GM21390 (cell line): ENCODE measurements around the gene TEFM.
A peak's percentile ranks its signal among the peaks of the same experiment; 100 is the strongest.
"Not testable (repeated sequence)": the region's sequence is repeated elsewhere in the genome, so short reads cannot be mapped to it uniquely, and the experiment has no call there.

ENCODE experiments used
- ATAC-seq: cut with Tn5 transposase; IDR thresholded peaks from one replicate; pipeline ENCODE4 v1.9.1; 2021; ENCODE audit not compliant: unreplicated experiment

TEFM gene

DNA sequence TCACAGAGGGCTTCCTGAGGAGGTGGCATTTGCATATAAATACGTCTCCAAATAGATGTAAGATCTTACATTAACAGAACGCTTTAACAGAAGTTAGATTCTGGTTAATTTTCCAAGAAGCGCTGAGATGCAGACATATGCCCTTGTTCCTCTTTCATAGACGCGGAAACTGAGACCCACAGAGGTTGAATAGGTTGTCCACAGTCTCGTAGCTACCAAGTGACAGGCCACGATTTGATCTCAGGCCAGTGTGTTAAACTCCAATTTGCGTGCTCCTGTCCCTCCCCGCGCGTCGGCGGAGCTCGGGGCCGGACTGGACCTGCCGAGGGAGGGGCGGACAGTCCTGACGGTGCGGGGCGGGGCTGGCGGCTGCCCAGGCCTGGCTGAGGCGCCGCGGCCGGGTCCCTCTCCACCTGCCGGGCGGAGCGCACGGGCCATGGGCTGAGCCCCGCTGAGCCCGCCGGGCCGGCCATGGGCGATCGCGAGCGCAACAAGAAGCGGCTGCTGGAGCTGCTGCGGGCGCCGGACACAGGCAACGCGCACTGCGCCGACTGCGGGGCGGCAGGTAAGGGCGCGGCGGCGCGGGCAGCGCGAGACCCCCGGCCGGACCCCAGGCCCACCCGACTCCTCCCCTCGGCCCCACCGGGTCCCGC lies 15.6 kb upstream of the TEFM start, which contains the start of gene ADAP2:
Gene ADAP2, plus strand, starts transcription at position 402 of the 653 bp plus-strand sequence. Its CDS starts 70 bp downstream, at position 472.
- ATAC-seq, result no peak

DNA sequence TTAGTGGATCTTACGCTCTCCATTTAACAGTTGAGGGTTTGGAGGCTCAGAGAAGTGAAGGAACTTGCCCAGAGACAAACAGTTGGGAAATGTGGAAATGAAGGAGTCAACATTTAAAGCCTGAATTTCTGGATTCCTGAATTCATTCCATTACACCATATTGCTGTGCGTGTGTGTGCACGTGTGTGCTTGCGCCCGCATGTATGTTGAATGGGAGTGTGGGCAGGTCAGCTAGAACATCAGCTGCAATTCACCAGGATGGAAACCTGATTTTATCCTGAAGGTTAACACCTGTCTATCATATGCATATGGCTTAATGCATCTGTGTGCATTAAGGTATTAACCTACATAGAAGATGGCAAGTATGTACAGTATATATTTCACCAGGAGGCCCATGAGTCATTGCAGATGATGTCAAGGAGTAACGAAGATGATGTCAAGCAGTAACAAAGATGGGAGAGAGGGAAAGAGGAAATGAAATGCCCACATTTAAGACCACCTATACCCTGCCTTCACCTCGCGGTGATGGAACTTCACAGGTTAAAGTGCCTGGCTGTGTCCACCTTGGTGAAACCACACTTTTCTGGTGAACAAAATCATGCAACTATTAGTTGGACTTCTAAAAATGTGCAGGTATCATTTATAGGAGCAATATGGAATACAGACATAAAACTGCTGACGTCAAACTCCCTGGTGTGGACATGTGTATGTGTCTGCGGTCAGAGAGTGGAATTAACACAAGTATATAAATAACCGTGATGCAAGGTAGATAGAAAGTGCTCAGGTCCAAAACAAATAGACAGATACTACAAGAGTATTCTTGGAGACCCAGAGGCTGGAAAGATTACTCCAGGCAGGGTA lies 14.9 kb upstream of the TEFM start:
- no peak for ATAC-seq

DNA sequence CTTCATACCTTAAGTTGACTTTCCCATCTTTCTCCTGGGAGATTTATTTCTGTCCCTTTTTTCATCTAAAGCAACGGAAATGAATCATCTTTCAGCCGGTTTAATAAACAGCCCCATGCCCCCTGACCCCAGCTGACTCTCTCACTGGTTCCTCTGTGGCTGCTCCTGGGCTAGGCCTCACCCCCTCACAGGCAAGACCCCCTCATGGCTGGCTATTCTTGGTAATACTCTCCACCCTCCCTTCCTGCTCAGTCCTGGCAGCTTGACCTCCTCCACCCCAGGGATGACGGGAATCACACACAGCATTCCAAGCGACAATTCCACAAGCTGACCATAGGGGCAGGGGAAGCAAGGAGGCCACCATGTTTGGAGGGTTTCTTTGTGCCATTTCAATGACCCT lies 14.2 kb upstream of the TEFM start:
- no peak for ATAC-seq

DNA sequence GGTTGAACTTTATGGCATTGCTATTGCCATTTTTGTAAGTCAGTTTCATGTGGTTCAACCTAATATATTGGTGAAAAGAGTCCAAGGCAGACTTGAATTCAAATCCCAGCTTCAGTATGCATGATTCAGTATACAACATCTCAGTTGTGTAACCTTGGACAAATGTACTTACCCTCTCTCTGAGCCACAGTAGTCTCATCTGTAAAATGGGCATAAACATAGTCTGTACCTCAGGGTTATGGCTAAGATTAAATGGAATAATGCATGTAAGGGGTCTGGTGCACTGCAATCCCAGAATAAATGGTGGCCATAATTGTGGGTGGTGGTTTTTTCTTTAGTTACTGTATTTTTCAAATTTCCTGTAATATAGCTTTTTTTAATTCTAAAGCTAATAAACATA lies 11.0 kb upstream of the TEFM start:
- ATAC-seq, result no peak

DNA sequence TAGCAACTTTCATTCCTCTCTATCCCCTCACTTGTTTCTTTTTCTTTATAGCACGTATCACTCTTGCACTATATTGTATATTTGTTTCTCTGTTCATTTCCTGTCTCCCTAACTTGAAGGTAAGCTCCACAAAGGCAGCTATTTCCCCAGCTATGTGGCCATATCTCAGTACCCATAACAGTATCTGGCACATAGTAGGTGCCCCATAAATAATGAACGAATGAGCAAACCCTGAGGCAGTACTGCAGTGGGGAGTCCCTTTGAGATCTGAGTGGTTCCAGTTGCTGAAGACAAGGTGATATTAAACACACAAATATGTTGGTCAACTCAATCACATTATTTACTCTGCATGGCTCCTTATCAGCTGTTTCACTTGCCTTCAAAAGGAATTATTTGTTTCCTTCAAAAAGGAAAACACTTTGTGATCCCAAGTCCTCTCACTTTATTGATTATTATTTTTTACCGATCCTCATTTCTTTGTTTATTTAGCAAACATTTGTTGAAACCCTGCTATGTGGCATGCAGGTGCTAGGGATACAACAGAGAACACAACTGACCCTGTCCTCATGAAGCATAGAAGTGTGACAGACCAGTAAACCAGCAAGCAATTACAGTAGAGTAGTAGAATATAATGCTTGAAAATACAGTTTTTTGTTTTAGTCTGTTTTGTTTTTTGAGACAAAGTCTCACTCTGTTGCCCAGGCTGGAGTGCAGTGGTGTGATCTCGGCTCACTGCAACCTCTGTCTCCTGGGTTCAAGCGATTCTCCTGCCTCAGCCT lies 10.0 kb upstream of the TEFM start:
- no peak for ATAC-seq

DNA sequence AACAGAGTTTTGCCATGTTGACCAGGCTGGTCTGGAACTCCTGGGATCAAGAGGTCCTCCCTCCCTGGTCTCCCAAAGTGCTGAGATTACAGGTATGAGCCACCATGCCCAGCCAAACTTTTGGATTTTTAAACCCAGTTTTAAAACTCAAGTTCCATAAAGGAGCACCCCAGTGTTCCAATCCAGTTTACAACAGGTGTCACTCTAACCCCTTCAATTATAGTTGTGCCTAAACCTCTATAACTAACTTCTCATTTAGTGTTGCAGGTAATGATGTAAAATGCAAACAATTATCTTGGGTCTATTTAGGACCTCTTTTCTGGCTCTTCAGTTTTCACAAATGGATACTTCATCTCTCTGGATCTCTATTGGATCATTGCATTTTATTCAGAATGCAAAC lies 7.9 kb upstream of the TEFM start:
- no peak for ATAC-seq

DNA sequence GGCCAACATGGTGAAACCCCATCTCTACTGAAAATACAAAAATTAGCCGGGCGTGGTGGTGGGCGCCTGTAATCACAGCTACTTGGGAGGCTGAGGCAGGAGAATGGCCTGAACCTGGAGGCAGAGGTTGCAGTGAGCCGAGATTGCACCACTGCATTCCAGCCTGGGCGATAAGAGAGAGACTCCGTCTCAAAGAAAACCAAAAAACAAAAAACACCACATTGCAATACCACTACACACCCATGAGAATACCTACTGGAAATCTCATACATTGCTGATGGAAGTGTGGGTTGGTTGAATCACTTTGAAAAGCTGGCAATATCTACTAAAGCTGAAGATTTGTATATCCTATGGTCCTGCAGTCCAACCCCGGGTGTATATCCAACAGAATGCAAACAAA lies 4.1 kb upstream of the TEFM start:
- not testable (repeated sequence) for ATAC-seq

DNA sequence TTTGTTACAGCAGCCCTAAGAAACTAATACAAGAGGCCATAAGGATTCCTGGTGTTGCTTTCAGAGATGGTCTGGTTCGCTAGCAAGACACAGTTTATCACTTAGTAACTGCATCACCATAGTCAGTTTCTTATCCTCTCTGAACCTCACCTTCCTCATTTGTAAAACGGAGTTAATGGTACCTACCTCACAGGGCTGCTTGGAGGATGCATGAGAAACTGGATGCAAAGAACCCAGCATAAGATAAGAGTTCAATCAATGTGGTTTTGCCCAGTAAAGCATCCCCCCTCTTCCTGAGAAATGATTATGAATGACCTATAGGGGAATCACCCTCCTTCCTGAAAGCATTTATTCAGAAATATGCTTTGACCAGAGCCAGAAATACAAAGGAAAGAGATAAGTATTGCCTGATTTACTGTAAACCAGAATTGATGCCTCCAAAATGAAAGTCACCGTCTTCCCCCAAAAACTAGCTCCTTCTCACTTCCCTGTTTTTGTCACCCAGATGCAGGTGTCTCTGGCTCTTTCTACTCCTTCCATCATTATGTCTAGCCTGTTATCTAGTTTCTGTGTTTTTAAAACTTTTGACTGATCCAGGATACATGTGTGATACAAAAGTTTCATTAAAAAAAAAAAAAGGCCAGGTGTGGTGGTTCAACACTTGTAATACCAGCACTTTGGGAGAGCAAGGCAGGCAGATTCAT lies 2.8 kb upstream of the TEFM start:
- no peak for ATAC-seq

DNA sequence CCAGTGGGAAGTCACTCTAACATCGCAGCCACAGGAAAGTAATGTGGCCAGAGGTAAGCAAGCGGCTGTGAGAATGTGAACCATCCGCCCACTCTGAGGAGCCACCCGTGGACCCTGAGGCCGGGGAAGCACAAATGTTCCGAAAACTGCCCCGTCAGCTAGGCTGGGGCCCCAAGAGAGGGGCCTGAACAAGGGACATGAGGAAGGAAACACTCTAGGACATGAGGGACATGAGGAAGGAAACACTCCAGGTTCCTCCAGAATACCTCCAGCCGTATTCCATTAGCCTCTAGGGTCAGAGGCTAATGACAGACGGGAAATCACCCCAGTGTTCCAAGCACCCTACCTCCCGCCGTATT lies 317 bp downstream of the TEFM start:
- peak; percentile 20 for ATAC-seq

DNA sequence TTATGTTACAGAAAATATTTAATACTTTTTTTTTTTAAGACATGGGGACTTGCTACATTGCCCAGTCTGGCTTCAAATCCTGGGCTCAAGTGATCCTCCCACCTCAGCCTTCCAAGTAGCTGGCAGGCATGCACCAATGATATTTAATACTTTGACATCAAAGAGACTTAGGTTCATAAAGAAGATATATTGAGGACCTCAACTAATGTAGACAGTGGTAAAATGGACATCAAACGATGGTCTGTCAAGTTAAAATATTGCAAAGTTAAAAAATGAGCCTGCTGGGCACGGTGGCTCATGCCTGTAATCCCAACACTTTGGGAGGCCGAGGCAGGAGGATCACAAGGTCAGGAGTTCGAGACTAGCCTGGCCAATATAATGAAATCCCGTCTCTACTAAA lies 8.7 kb downstream of the TEFM start:
- no peak for ATAC-seq

DNA sequence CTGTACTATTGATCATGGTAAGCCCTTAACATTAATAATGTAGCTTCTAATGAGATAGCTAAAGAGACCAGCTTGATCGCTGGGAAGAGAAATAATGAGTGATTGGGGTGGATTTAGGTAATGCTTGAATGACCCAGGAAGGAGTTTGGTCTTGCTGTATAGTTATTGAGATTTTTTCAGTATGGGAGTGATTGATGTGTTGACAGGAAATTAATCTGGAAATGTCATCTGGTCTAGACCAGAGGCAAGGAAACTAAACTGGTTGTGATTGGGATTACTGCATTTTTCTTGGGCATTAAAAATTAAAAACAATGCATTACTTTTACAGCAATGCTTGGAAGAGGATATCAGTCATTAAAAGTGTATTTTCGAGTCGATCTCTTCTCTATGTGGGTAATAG lies 11.8 kb downstream of the TEFM start:
- ATAC-seq, result no peak

DNA sequence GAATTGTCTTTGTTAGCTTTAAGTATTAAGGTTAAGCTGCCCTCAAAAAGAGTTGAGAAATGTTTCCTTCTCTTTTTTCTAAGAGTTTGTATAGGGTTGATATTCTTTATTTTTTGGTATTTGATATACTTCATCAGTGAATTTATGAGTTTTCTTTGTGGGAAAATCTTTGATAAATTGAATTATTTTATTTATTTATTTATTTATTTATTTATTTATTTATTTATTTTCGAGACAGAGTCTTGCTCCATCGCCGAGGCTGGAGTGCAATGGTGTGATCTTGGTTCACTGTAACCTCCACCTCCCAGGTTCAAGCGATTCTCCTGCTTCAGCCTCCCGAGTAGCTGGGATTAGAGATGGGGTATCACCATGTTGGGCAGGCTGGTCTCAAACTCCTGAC lies 19.9 kb downstream of the TEFM start:
- ATAC-seq, result no peak

DNA sequence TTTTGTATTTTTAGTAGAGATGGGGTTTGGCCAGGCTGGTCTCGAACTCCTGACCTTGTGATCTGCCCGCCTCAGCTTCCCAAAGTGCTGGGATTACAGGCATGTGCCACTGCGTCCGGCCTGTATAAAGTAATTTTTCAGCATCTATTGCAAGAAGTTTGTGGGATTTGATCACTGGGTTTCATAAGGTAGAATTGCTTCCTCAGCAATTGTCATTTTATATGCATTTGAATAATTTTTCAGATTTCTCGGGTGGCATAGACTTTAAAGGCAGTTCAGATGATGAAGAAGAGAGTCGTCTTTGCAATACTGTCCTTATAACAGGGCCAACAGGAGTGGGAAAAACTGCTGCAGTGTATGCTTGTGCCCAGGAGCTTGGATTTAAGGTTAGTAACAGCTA lies 37.0 kb downstream of the TEFM start:
- no peak for ATAC-seq

DNA sequence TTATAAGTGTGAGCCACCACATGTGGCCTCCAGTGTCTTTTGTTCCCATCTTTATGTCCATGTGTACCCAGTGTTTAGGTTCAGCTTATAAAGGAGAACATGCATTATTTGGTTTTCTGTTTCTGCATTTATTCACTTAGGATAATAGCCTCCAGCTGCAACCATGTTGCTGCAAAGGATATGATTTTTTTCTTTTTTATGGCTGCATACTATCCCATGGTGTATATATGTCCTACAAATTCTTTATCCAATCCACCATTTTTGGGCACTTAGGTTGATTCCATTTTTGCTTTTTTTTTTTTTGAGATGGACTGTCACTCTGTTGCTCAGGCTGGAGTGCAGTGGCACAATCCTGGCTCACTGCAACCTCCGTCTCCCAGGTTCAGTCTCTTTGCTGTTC lies 41.4 kb downstream of the TEFM start:
- no peak for ATAC-seq

DNA sequence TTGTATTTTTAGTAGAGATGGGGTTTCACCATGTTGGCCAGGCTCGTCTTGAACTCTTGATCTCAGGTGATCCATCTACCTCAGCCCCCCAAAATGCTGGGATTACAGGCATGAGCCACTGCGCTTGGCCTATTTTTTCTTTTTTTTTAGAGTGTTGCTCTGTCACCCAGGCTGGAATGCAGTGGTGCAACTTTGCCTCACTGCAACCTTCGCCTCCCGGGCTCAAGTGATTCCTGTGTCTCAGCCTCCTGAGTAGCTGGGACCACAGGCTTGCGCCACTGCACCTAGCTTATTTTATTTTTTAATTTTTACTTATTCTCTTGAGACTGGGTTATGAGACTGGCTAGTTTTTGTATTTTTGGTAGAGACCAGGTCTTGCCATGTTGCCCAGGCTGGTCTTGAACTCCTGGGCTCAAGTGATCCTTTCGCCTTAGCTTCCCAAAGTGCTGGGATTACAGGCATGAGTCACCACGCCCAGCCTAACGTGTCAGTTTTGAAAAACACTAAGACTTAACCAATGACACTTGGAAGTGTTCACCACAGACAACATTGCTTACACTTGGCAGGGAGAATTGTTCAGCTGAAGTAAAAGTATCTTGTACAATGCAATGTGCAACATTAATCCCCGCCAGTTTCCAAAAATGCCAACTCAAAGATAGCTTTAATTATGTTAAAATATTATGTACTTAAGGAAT lies 47.3 kb downstream of the TEFM start:
- ATAC-seq, result no peak

DNA sequence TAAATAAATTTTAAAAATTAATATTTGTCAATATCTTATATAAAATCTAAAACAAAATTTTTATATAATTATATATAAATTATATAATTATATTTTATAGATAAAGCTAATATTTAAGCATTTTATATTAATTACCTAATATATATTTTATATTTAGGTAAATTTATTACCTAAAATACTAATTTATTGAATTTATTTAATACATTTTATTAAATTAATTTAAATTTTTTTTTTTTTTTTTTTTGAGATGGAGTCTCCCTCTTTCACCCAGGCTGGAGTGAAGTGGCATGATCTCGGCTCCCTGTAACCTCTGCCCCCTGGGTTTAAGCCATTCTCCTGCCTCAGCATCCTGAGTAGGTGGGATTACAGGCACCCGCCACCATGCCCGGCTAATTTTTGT lies 51.9 kb downstream of the TEFM start:
- ATAC-seq, result no peak
